Measurements from ENCODE around the gene B3GNT7.

Gene B3GNT7

DNA sequence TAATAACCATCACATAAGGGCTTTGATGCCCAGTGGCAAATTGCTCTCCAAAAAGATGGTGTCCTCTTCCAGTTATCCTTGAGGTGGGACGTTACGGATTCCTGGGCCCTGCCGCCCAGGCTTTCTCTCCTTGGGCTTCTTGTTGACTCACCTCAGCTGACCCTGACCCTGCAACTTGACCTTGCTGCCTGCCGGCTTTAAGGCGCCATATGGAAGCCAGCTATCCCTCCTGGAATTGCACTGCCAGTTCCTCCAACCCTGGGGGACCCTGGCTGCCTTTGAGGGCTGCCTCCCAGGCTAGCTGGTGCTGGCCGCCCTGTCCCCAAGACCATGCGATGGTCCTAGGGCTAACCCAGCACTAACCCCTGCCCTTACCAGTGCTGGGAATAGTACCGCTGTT lies 28.3 kb upstream of the B3GNT7 start:
- no peak overlapping the region for H2BK120ac ChIP-seq (ENCODE audit: insufficient read depth, low read length, poor library complexity)
- H2AK5ac ChIP-seq (ENCODE audit: low read length), result no peak overlapping the region
- no peak overlapping the region for H3K14ac ChIP-seq (ENCODE audit: low read length)
- no peak overlapping the region for H4K8ac ChIP-seq (ENCODE audit: low read depth, low read length)
- H3K79me1 ChIP-seq (ENCODE audit: low read length), result peaks cover 5% of the 10 kb centered on the region
- peaks cover 2% of the 10 kb centered on the region for H3K9me3 ChIP-seq (ENCODE audit: insufficient read depth, low read depth, low read length)
- no peak overlapping the region for H2BK12ac ChIP-seq (ENCODE audit: low read length)
- no peak overlapping the region for H3K4ac ChIP-seq (ENCODE audit: low read depth, low read length)
- H2BK5ac ChIP-seq (ENCODE audit: low read depth, low read length, poor library complexity), result no peak overlapping the region
- DNase-seq, result no peak
- H3K4me2 ChIP-seq (ENCODE audit: low read length), result no peak overlapping the region
- no peak overlapping the region for H3K18ac ChIP-seq (ENCODE audit: low read length)
- H2AFZ ChIP-seq (ENCODE audit: insufficient read depth, low read length, poor library complexity), result no peak overlapping the region
- no peak overlapping the region for H4K91ac ChIP-seq (ENCODE audit: low read depth, low read length)
- no peak overlapping the region for H3K9ac ChIP-seq (ENCODE audit: low read length)
- no peak overlapping the region for H4K12ac ChIP-seq (ENCODE audit: low read depth, low read length)
- no peak overlapping the region for H3K27ac ChIP-seq (ENCODE audit: low read depth, low read length)
- H3K4me3 ChIP-seq (ENCODE audit: low read depth, low read length), result no peak overlapping the region
- no peaks in the 10 kb centered on the region for H3K27me3 ChIP-seq (ENCODE audit: insufficient read depth, low read length)
- no peaks in the 10 kb centered on the region for H3K36me3 ChIP-seq (ENCODE audit: control insufficient read depth in 1 of 2, insufficient read depth in 2 of 2, low read length in 2 of 2)
- H3K79me2 ChIP-seq (ENCODE audit: control insufficient read depth, insufficient read depth, low read length, poor library complexity), result no peaks in the 10 kb centered on the region
- H3K23ac ChIP-seq (ENCODE audit: low read length), result no peak overlapping the region
- H3K4me1 ChIP-seq (ENCODE audit: control insufficient read depth in 1 of 2, insufficient read depth in 2 of 2, low read length in 2 of 2), result peaks cover 15 to 25% of the 10 kb centered on the region in 2 experiments
- WGBS (ENCODE audit: extremely low coverage, insufficient coverage, insufficient read length), result no CpG with 5 or more reads among the region's 8 CpGs

DNA sequence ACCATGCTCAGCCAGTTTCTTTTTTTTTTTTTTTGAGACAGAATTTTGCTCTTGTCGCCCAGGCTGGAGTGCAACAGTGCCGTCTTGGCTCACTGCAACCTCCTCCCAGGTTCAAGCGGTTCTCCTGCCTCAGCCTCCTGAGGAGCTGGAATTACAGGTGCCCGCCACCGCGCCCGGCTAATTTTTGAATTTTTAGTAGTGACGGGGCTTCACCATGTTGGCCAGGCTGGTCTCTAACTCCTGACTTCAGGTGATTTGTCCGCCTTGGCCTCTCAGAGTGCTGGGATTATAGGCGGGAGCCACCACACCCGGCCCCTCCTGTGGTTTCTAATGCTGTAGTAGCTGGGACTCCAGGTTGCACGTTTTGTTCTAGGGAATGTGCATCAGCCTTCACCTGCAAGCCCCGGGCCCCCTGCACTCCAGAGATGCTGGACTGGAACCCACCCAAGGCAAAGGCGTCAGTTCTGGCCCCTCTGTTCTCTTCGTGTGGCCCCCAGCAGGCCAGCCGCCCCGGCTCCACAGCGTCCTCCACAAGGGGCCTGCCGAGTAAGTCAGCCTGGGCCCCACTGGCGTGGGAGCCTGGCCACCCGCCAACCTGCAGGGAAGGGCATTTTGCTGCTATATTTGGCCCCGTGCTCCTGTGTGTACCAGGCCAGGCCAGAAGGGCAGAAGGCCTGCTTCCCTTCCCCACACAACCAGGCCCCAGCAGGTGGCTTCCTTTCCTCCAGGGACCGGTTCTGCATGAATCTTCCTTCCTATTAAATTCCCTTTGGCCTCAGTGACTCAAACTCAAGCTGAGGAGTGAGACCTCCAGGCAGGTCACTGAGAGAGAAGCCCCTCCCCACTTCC lies 25.7 kb upstream of the B3GNT7 start:
- Histone ChIP-seq H3K79me1 (ENCODE audit: low read length) (peaks cover 3% of the 10 kb centered on the region), H3K27ac (ENCODE audit: low read depth, low read length) (no peak overlapping the region), H3K18ac (ENCODE audit: low read length) (no peak overlapping the region), H3K9ac (ENCODE audit: low read length) (no peak overlapping the region), H3K4ac (ENCODE audit: low read depth, low read length) (no peak overlapping the region), H3K9me3 (ENCODE audit: insufficient read depth, low read depth, low read length) (no peaks in the 10 kb centered on the region), H3K4me1 (ENCODE audit: control insufficient read depth in 1 of 2, insufficient read depth in 2 of 2, low read length in 2 of 2) (peaks cover 6 to 13% of the 10 kb centered on the region in 2 experiments), H4K91ac (ENCODE audit: low read depth, low read length) (no peak overlapping the region), H3K79me2 (ENCODE audit: control insufficient read depth, insufficient read depth, low read length, poor library complexity) (no peaks in the 10 kb centered on the region), H3K23ac (ENCODE audit: low read length) (no peak overlapping the region), H3K14ac (ENCODE audit: low read length) (no peak overlapping the region), H4K12ac (ENCODE audit: low read depth, low read length) (peak overlapping the region; percentile 20), H3K4me2 (ENCODE audit: low read length) (no peak overlapping the region), H2AFZ (ENCODE audit: insufficient read depth, low read length, poor library complexity) (no peak overlapping the region), H3K4me3 (ENCODE audit: low read depth, low read length) (no peak overlapping the region), H3K36me3 (ENCODE audit: control insufficient read depth in 1 of 2, insufficient read depth in 2 of 2, low read length in 2 of 2) (no peaks in the 10 kb centered on the region), H2AK5ac (ENCODE audit: low read length) (peak overlapping the region; percentile 14), H3K27me3 (ENCODE audit: insufficient read depth, low read length) (no peaks in the 10 kb centered on the region), H2BK12ac (ENCODE audit: low read length) (no peak overlapping the region), H2BK120ac (ENCODE audit: insufficient read depth, low read length, poor library complexity) (no peak overlapping the region), H4K8ac (ENCODE audit: low read depth, low read length) (no peak overlapping the region), H2BK5ac (ENCODE audit: low read depth, low read length, poor library complexity) (no peak overlapping the region)
- WGBS (ENCODE audit: extremely low coverage, insufficient coverage, insufficient read length), result no CpG with 5 or more reads among the region's 23 CpGs
- peak in 1 of 2 donors; percentile 26 for DNase-seq

DNA sequence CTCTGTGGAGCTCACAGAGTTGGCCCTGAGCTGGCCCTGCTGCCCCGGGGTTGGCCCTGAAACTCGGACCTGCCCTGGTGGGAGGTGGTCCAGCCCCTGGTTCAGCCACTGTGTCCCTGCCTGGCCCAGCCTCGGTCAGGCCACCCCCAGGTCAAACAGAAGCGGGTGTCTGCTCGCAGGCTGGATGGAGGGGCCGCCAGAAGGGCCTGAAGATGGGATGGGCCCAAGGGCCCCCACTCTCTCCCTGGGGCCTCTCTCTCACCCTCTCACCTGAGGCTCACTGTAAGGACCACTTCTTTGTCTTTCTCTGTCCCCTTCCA lies 25.1 kb upstream of the B3GNT7 start:
- H3K79me2 ChIP-seq (ENCODE audit: control insufficient read depth, insufficient read depth, low read length, poor library complexity), result no peaks in the 10 kb centered on the region
- no peak overlapping the region for H3K9ac ChIP-seq (ENCODE audit: low read length)
- no peak overlapping the region for H3K4ac ChIP-seq (ENCODE audit: low read depth, low read length)
- no peak overlapping the region for H2AK5ac ChIP-seq (ENCODE audit: low read length)
- H3K4me2 ChIP-seq (ENCODE audit: low read length), result no peak overlapping the region
- H2BK5ac ChIP-seq (ENCODE audit: low read depth, low read length, poor library complexity), result no peak overlapping the region
- H3K27ac ChIP-seq (ENCODE audit: low read depth, low read length), result no peak overlapping the region
- no peak overlapping the region for H4K12ac ChIP-seq (ENCODE audit: low read depth, low read length)
- no peak overlapping the region for H3K23ac ChIP-seq (ENCODE audit: low read length)
- no peaks in the 10 kb centered on the region for H3K27me3 ChIP-seq (ENCODE audit: insufficient read depth, low read length)
- H3K14ac ChIP-seq (ENCODE audit: low read length), result no peak overlapping the region
- no peak overlapping the region for H2BK120ac ChIP-seq (ENCODE audit: insufficient read depth, low read length, poor library complexity)
- no peak overlapping the region for H4K8ac ChIP-seq (ENCODE audit: low read depth, low read length)
- H2BK12ac ChIP-seq (ENCODE audit: low read length), result no peak overlapping the region
- peaks cover 3 to 7% of the 10 kb centered on the region in 2 experiments for H3K4me1 ChIP-seq (ENCODE audit: control insufficient read depth in 1 of 2, insufficient read depth in 2 of 2, low read length in 2 of 2)
- H2AFZ ChIP-seq (ENCODE audit: insufficient read depth, low read length, poor library complexity), result no peak overlapping the region
- no peak for DNase-seq
- no peaks in the 10 kb centered on the region for H3K36me3 ChIP-seq (ENCODE audit: control insufficient read depth in 1 of 2, insufficient read depth in 2 of 2, low read length in 2 of 2)
- H3K79me1 ChIP-seq (ENCODE audit: low read length), result peaks cover 3% of the 10 kb centered on the region
- no peak overlapping the region for H4K91ac ChIP-seq (ENCODE audit: low read depth, low read length)
- H3K18ac ChIP-seq (ENCODE audit: low read length), result no peak overlapping the region
- no peak overlapping the region for H3K4me3 ChIP-seq (ENCODE audit: low read depth, low read length)
- H3K9me3 ChIP-seq (ENCODE audit: insufficient read depth, low read depth, low read length), result no peaks in the 10 kb centered on the region
- no CpG with 5 or more reads among the region's 6 CpGs for WGBS (ENCODE audit: extremely low coverage, insufficient coverage, insufficient read length)

DNA sequence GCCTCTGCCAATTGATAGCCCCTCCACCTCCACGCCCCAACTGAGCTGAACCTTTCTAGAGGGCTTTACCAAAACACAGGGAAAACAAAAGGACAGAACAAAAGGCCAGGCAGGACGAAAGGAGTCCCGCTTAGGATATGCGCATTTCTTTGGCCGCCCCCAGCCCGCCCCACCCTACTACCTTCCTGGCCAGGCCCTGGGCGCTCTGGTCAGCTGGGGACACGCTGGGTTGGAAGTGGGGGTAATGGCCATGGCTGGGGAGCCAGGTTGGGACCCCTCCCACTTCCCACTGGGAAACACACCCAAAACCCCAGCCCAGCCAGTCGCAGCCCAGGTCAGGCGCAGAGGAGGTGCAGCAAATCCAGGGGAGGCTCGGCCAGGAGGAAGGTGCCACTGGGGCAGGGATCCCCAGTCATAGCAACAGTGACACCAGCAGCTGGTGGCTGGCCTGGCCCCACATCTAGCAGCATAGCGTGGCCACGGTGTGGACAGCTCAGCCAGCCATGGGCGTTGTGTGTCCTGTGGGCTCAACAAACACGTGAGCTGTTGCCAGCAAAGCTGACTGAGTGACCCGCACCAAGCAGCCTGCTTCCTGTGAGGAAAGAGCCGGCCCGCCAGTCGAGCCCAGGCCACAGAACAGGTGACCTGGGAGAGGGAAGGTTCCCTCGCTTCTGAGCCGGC lies 24.6 kb upstream of the B3GNT7 start:
- no CpG with 5 or more reads among the region's 21 CpGs for WGBS (ENCODE audit: extremely low coverage, insufficient coverage, insufficient read length)
- Histone ChIP-seq H3K9ac (ENCODE audit: low read length) (no peak overlapping the region), H2AK5ac (ENCODE audit: low read length) (no peak overlapping the region), H3K23ac (ENCODE audit: low read length) (no peak overlapping the region), H4K8ac (ENCODE audit: low read depth, low read length) (no peak overlapping the region), H4K12ac (ENCODE audit: low read depth, low read length) (no peak overlapping the region), H3K4me3 (ENCODE audit: low read depth, low read length) (no peak overlapping the region), H3K14ac (ENCODE audit: low read length) (no peak overlapping the region), H2BK12ac (ENCODE audit: low read length) (no peak overlapping the region), H3K36me3 (ENCODE audit: control insufficient read depth in 1 of 2, insufficient read depth in 2 of 2, low read length in 2 of 2) (no peaks in the 10 kb centered on the region), H3K79me2 (ENCODE audit: control insufficient read depth, insufficient read depth, low read length, poor library complexity) (no peaks in the 10 kb centered on the region), H3K27ac (ENCODE audit: low read depth, low read length) (no peak overlapping the region), H3K4me1 (ENCODE audit: control insufficient read depth in 1 of 2, insufficient read depth in 2 of 2, low read length in 2 of 2) (peaks cover 3% of the 10 kb centered on the region in 2 experiments), H4K91ac (ENCODE audit: low read depth, low read length) (no peak overlapping the region), H3K4ac (ENCODE audit: low read depth, low read length) (no peak overlapping the region), H3K4me2 (ENCODE audit: low read length) (no peak overlapping the region), H2BK5ac (ENCODE audit: low read depth, low read length, poor library complexity) (no peak overlapping the region), H3K27me3 (ENCODE audit: insufficient read depth, low read length) (no peaks in the 10 kb centered on the region), H3K9me3 (ENCODE audit: insufficient read depth, low read depth, low read length) (no peaks in the 10 kb centered on the region), H2BK120ac (ENCODE audit: insufficient read depth, low read length, poor library complexity) (no peak overlapping the region), H3K79me1 (ENCODE audit: low read length) (peaks cover under 1% of the 10 kb centered on the region), H3K18ac (ENCODE audit: low read length) (no peak overlapping the region), H2AFZ (ENCODE audit: insufficient read depth, low read length, poor library complexity) (no peak overlapping the region)
- DNase-seq, result peak; percentile 50 to 57
